GM23338 (cell line): Measurements from ENCODE around the gene CBX5. TPM values are rescaled to one million over a fixed set of nuclear protein-coding genes. Genes with fewer than 3 reads are reported as not detected.
A peak's percentile ranks its signal among the peaks of the same experiment; 100 is the strongest.

ENCODE experiments used
- ATAC-seq: fragments of 200-7000 bp; cut with Tn5 transposase; 3 replicates; pipeline ENCODE4 v1.9.1; 2020
- DNase-seq: peaks from one replicate; pipeline ENCODE4 v3.0.0-alpha.2; 2015; ENCODE audit warnings: low spot score
- H2AFZ ChIP-seq: fragments of 200-600 bp; sonication (generic); 2 replicates; pipeline ENCODE4 v1.8.0; 2016; ENCODE audit warnings: antibody characterized with exemption, mild to moderate bottlenecking, moderate library complexity
- H3F3A ChIP-seq: fragments of 200-600 bp; sonication (generic); replicated peaks from 2 replicates; pipeline ENCODE4 v1.8.0; 2017; ENCODE audit warnings: antibody characterized with exemption, mixed run types, low read depth
- H3K27ac ChIP-seq: fragments of 200-600 bp; sonication (generic); 2 replicates; pipeline ENCODE4 v1.6.1; 2016; ENCODE audit warnings: low read depth
- H3K27me3 ChIP-seq: fragments of 200-600 bp; sonication (generic); 2 replicates; pipeline ENCODE4 v1.8.0; 2016; ENCODE audit warnings: mild to moderate bottlenecking, mixed run types, moderate library complexity; ENCODE audit not compliant: insufficient read depth
- H3K36me3 ChIP-seq: fragments of 200-600 bp; sonication (generic); 2 replicates; pipeline ENCODE4 v1.8.0; 2016; ENCODE audit warnings: mild to moderate bottlenecking; ENCODE audit not compliant: insufficient read depth
- H3K4me1 ChIP-seq: fragments of 200-600 bp; sonication (generic); 2 replicates; pipeline ENCODE4 v1.8.0; 2016; ENCODE audit warnings: mild to moderate bottlenecking, moderate library complexity; ENCODE audit not compliant: insufficient read depth
- H3K4me2 ChIP-seq: fragments of 200-600 bp; sonication (generic); 2 replicates; pipeline ENCODE4 v1.7.1; 2017; ENCODE audit warnings: mixed run types
- H3K4me3 ChIP-seq: fragments of 200-600 bp; sonication (generic); 2 replicates; pipeline ENCODE4 v1.6.1; 2016; ENCODE audit warnings: mixed run types
- H3K79me2 ChIP-seq: fragments of 200-600 bp; sonication (generic); replicated peaks from 2 replicates; pipeline ENCODE4 v1.8.0; 2017; ENCODE audit warnings: mild to moderate bottlenecking; ENCODE audit not compliant: insufficient read depth
- H3K9me2 ChIP-seq: fragments of 200-600 bp; sonication (generic); 2 replicates; pipeline ENCODE4 v1.8.0; 2017; ENCODE audit not compliant: insufficient read depth
- H4K20me1 ChIP-seq: fragments of 200-600 bp; sonication (generic); replicated peaks from 2 replicates; pipeline ENCODE4 v1.8.0; 2017; ENCODE audit warnings: mild to moderate bottlenecking; ENCODE audit not compliant: insufficient read depth
- H3K27ac Mint-ChIP-seq: 2 replicates; pipeline ENCODE4 v1.8.0; 2020; ENCODE audit warnings: inconsistent platforms, mild to moderate bottlenecking, moderate library complexity, mixed read lengths
- H3K27me3 Mint-ChIP-seq: 3 replicates; pipeline ENCODE4 v1.8.0; 2022; ENCODE audit warnings: low read depth, mild to moderate bottlenecking, moderate library complexity, mixed read lengths, inconsistent platforms; ENCODE audit not compliant: insufficient read depth, poor library complexity
- H3K36me3 Mint-ChIP-seq: 3 replicates; pipeline ENCODE4 v1.8.0; 2021; ENCODE audit warnings: low read depth, mild to moderate bottlenecking, inconsistent platforms, moderate library complexity, mixed read lengths
- H3K4me1 Mint-ChIP-seq: 3 replicates; pipeline ENCODE4 v1.8.0; 2020; ENCODE audit warnings: mild to moderate bottlenecking, inconsistent platforms, mixed read lengths
- H3K4me3 Mint-ChIP-seq: 3 replicates; pipeline ENCODE4 v1.8.0; 2021; ENCODE audit warnings: moderate library complexity, mild to moderate bottlenecking, inconsistent platforms, mixed read lengths
- H3K9me3 Mint-ChIP-seq: 3 replicates; pipeline ENCODE4 v1.8.0; 2020; ENCODE audit warnings: moderate library complexity, mild to moderate bottlenecking, inconsistent platforms, mixed read lengths
- CREB1 ChIP-seq: fragments of 250-450 bp; sonication (Bioruptor Pico); IDR thresholded peaks from 2 replicates; pipeline ENCODE4 v1.5.0; 2020; ENCODE audit warnings: low read depth, mild to moderate bottlenecking, moderate library complexity
- ETS1 ChIP-seq: IDR thresholded peaks from 2 replicates; pipeline ENCODE4 v1.6.1; 2016; ENCODE audit warnings: antibody characterized with exemption
- EZH2 ChIP-seq: fragments of 200-600 bp; sonication (generic); IDR thresholded peaks from one replicate; pipeline ENCODE4 v1.8.0; 2017; ENCODE audit warnings: antibody characterized with exemption, mild to moderate bottlenecking, low read depth; ENCODE audit not compliant: unreplicated experiment
- EZH2phosphoT487 ChIP-seq: fragments of 200-600 bp; sonication (generic); IDR thresholded peaks from one replicate; pipeline ENCODE4 v1.8.1; 2018; ENCODE audit warnings: antibody characterized with exemption; ENCODE audit not compliant: unreplicated experiment
- JUNB ChIP-seq: IDR thresholded peaks from one replicate; pipeline ENCODE4 v1.6.1; 2016; ENCODE audit warnings: antibody characterized with exemption; ENCODE audit not compliant: unreplicated experiment
- NANOG ChIP-seq: IDR thresholded peaks from 2 replicates; pipeline ENCODE4 v1.6.1; 2016; ENCODE audit warnings: antibody characterized with exemption, borderline replicate concordance
- POLR2AphosphoS5 ChIP-seq: IDR thresholded peaks from 2 replicates; pipeline ENCODE4 v1.6.1; 2016; ENCODE audit warnings: antibody characterized with exemption, low read depth
- REST ChIP-seq: IDR thresholded peaks from one replicate; pipeline ENCODE4 v1.6.1; 2018; ENCODE audit warnings: antibody characterized with exemption; ENCODE audit not compliant: unreplicated experiment
- STAT1 ChIP-seq: IDR thresholded peaks from one replicate; pipeline ENCODE4 v1.6.1; 2016; ENCODE audit warnings: antibody characterized with exemption; ENCODE audit not compliant: unreplicated experiment
- ZNF114 ChIP-seq: fragments of 250-450 bp; sonication (Bioruptor Pico); IDR thresholded peaks from 2 replicates; pipeline ENCODE4 v1.5.0; 2020; ENCODE audit warnings: mild to moderate bottlenecking, moderate library complexity
- ZNF331 ChIP-seq: fragments of 250-450 bp; sonication (Bioruptor Pico); IDR thresholded peaks from 2 replicates; pipeline ENCODE4 v1.5.0; 2020; ENCODE audit warnings: low read depth, mild to moderate bottlenecking, moderate library complexity
- ZNF462 ChIP-seq: fragments of 250-450 bp; sonication (Bioruptor Pico); IDR thresholded peaks from 2 replicates; pipeline ENCODE4 v1.5.0; 2020; ENCODE audit warnings: mild to moderate bottlenecking, moderate library complexity
- polyA plus RNA-seq: library from polyadenylated mRNA; unstranded; fragments of >200 nt; fragmentation: Nextera tagmentation; extraction: Ambion mirVana; gene quantifications from 2 replicates; pipeline ENCODE4 v1.2.1, GENCODE V29; 2016
- total RNA-seq: library from RNA; depleted of rRNA; stranded (reverse); fragments of >200 nt; shearing (Covaris generic); gene quantifications from 2 replicates; pipeline ENCODE4 v1.2.3, GENCODE V29; 2014
- TF ChIP-seq, protein P1 (sequence below), 2 experiments: fragments of 200-600 bp in 1 of 2; sonication (generic) in 1 of 2; conservative IDR thresholded peaks; 2 replicates each; pipeline versions ENCODE4 v1.5.1 to v1.6.1; 2016 to 2017; ENCODE audit warnings: antibody characterized with exemption in 2 of 2, low read depth in 2 of 2, mild to moderate bottlenecking in 2 of 2, moderate library complexity in 1 of 2

The CBX5 gene
- total and polyA plus RNA-seq, 2 experiments from 2014 or later: 152 to 212 TPM

GRCh38 chr12:54261815-54262402, 18.0 kb downstream of the CBX5 start:
- Mint-ChIP-seq H3K9me3 (no peaks in the 10 kb centered on the region), H3K27me3 (peaks cover 10% of the 10 kb centered on the region), H3K4me3 (peak overlapping the region; percentile 2; the same call in 1 of the 3 replicates), H3K27ac (peak overlapping the region; percentile 84), H3K4me1 (peaks cover 56% of the 10 kb centered on the region), H3K36me3 (peaks cover 14% of the 10 kb centered on the region; the same call in 2 of the 3 replicates)
- Histone ChIP-seq H3K4me1 (peaks cover 57% of the 10 kb centered on the region), H3F3A (peaks cover 10% of the 10 kb centered on the region), H3K4me3 (no peak overlapping the region), H3K27ac (peak overlapping the region; percentile 96), H3K9me2 (no peaks in the 10 kb centered on the region), H3K27me3 (no peaks in the 10 kb centered on the region), H3K4me2 (peak overlapping the region; percentile 52), H2AFZ (no peak overlapping the region), H3K36me3 (peaks cover 6% of the 10 kb centered on the region; the same call in 1 of the 2 replicates), H3K79me2 (peaks cover 67% of the 10 kb centered on the region), H4K20me1 (no peaks in the 10 kb centered on the region)
- TF ChIP-seq ZNF462 (CRISPR knock-in tag): no peak
- TF ChIP-seq ZNF114 (CRISPR knock-in tag): no peak
- TF ChIP-seq ZNF331 (CRISPR knock-in tag): no peak
- TF ChIP-seq POLR2AphosphoS5: no peak
- no peak for TF ChIP-seq STAT1
- no peak for TF ChIP-seq CREB1 (CRISPR knock-in tag)
- no peak for TF ChIP-seq EZH2
- TF ChIP-seq JUNB: no peak
- no peak for TF ChIP-seq ETS1
- no peak for TF ChIP-seq EZH2phosphoT487
- no peak for TF ChIP-seq NANOG
- TF ChIP-seq, protein P1, sequence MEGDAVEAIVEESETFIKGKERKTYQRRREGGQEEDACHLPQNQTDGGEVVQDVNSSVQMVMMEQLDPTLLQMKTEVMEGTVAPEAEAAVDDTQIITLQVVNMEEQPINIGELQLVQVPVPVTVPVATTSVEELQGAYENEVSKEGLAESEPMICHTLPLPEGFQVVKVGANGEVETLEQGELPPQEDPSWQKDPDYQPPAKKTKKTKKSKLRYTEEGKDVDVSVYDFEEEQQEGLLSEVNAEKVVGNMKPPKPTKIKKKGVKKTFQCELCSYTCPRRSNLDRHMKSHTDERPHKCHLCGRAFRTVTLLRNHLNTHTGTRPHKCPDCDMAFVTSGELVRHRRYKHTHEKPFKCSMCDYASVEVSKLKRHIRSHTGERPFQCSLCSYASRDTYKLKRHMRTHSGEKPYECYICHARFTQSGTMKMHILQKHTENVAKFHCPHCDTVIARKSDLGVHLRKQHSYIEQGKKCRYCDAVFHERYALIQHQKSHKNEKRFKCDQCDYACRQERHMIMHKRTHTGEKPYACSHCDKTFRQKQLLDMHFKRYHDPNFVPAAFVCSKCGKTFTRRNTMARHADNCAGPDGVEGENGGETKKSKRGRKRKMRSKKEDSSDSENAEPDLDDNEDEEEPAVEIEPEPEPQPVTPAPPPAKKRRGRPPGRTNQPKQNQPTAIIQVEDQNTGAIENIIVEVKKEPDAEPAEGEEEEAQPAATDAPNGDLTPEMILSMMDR (conservative IDR thresholded peaks at IDR 0.05; ENCODE audit: low read depth in 2 of 2): no peak
- TF ChIP-seq REST: no peak
- ATAC-seq (no peak), DNase-seq (no peak)
